Memory B cell (primary cell): ENCODE results near the gene KLC4.
"Not testable (repeated sequence)": the region's sequence is repeated elsewhere in the genome, so short reads cannot be mapped to it uniquely, and the experiment has no call there.

ENCODE experiments used
- ATAC-seq: fragments of 150-1000 bp; cut with Tn5 transposase; 2 replicates; pipeline ENCODE4 v1.10.0; 2021; ENCODE audit warnings: low read depth, mild to moderate bottlenecking, moderate library complexity
- DNase-seq, 2 donors: peaks; one replicate each; pipeline ENCODE4 v3.0.0; 2022; ENCODE audit warnings: low spot score in 2 of 2
- H3K27ac Mint-ChIP-seq: one replicate; pipeline ENCODE4 v1.8.0; 2022; ENCODE audit warnings: mild to moderate bottlenecking, moderate library complexity, mixed read lengths
- H3K27me3 Mint-ChIP-seq: one replicate; pipeline ENCODE4 v1.8.0; 2022; ENCODE audit warnings: mixed read lengths
- H3K36me3 Mint-ChIP-seq: one replicate; pipeline ENCODE4 v1.8.0; 2022; ENCODE audit warnings: mild to moderate bottlenecking, mixed read lengths
- H3K4me1 Mint-ChIP-seq: one replicate; pipeline ENCODE4 v1.8.0; 2022; ENCODE audit warnings: mixed read lengths
- H3K4me3 Mint-ChIP-seq: one replicate; pipeline ENCODE4 v1.8.0; 2022; ENCODE audit warnings: mild to moderate bottlenecking, moderate library complexity, mixed read lengths
- H3K9me3 Mint-ChIP-seq: one replicate; pipeline ENCODE4 v1.8.0; 2022; ENCODE audit warnings: mixed read lengths

KLC4 gene

GRCh38 chr6:43062818-43063217 is 3.4 kb downstream of the KLC4 start:
- no peak for ATAC-seq
- DNase-seq: no peak
- no peaks in the 10 kb centered on the region for H3K27me3 Mint-ChIP-seq
- H3K4me3 Mint-ChIP-seq: no peak overlapping the region
- no peak overlapping the region for H3K27ac Mint-ChIP-seq
- no peaks in the 10 kb centered on the region for H3K9me3 Mint-ChIP-seq
- H3K4me1 Mint-ChIP-seq: peaks cover 16% of the 10 kb centered on the region
- peaks cover 26% of the 10 kb centered on the region for H3K36me3 Mint-ChIP-seq

GRCh38 chr6:43070028-43070632 is 10.7 kb downstream of the KLC4 start:
- ATAC-seq (peak; percentile 68), DNase-seq (no peak)
- Mint-ChIP-seq H3K9me3 (no peaks in the 10 kb centered on the region), H3K27me3 (no peaks in the 10 kb centered on the region), H3K4me1 (no peaks in the 10 kb centered on the region), H3K36me3 (peaks cover 38% of the 10 kb centered on the region), H3K4me3 (no peak overlapping the region), H3K27ac (no peak overlapping the region)

- Mint-ChIP-seq H3K4me3 (no peak overlapping the region), H3K36me3 (peaks cover 28% of the 10 kb centered on the region), H3K4me1 (no peaks in the 10 kb centered on the region), H3K27me3 (peaks cover 8% of the 10 kb centered on the region), H3K27ac (no peak overlapping the region), H3K9me3 (no peaks in the 10 kb centered on the region)
- ATAC-seq: no peak
- DNase-seq: no peak
Observed at GRCh38 chr6:43074847-43075669, 15.6 kb downstream of the KLC4 start.

- DNase-seq (no peak), ATAC-seq (peak; percentile 54)
- peak within 1 kb of the TSS; percentile 38 for H3K4me3 Mint-ChIP-seq
- H3K27ac Mint-ChIP-seq: no peak within 1 kb of the TSS
- H3K36me3 Mint-ChIP-seq: peaks cover 24% of the 10 kb centered on the region
- H3K4me1 Mint-ChIP-seq: no peaks in the 10 kb centered on the region
- H3K9me3 Mint-ChIP-seq: no peaks in the 10 kb centered on the region
- peaks cover 10% of the 10 kb centered on the region for H3K27me3 Mint-ChIP-seq
Observed at GRCh38 chr6:43075670-43076463, 16.4 kb downstream of the KLC4 start, which contains the start of gene PTK7. Gene PTK7 (plus strand): TSS chr6:43076314. CDS start chr6:43076489, 175 bp downstream.

GRCh38 chr6:43076464-43077332 is 17.3 kb downstream of the KLC4 start:
- H3K36me3 Mint-ChIP-seq: peaks cover 22% of the 10 kb centered on the region
- ATAC-seq (no peak), DNase-seq (peak in 1 of 2 donors; percentile 32)
- H3K4me3 Mint-ChIP-seq: peak overlapping the region; percentile 27
- H3K27ac Mint-ChIP-seq: no peak overlapping the region
- peaks cover 10% of the 10 kb centered on the region for H3K27me3 Mint-ChIP-seq
- no peaks in the 10 kb centered on the region for H3K9me3 Mint-ChIP-seq
- no peaks in the 10 kb centered on the region for H3K4me1 Mint-ChIP-seq

- no peak for DNase-seq
- H3K27me3 Mint-ChIP-seq: peaks cover 10% of the 10 kb centered on the region
- ATAC-seq: no peak
- no peaks in the 10 kb centered on the region for H3K9me3 Mint-ChIP-seq
- no peak overlapping the region for H3K27ac Mint-ChIP-seq
- H3K4me3 Mint-ChIP-seq: no peak overlapping the region
- peaks cover 15% of the 10 kb centered on the region for H3K36me3 Mint-ChIP-seq
- H3K4me1 Mint-ChIP-seq: no peaks in the 10 kb centered on the region
Observed at GRCh38 chr6:43077333-43077809, 17.9 kb downstream of the KLC4 start.

- DNase-seq (no peak), ATAC-seq (no peak)
- no peaks in the 10 kb centered on the region for H3K9me3 Mint-ChIP-seq
- no peak overlapping the region for H3K4me3 Mint-ChIP-seq
- no peak overlapping the region for H3K27ac Mint-ChIP-seq
- peaks cover 10% of the 10 kb centered on the region for H3K27me3 Mint-ChIP-seq
- no peaks in the 10 kb centered on the region for H3K4me1 Mint-ChIP-seq
- H3K36me3 Mint-ChIP-seq: peaks cover 9% of the 10 kb centered on the region
Observed at GRCh38 chr6:43077981-43078511, 18.6 kb downstream of the KLC4 start.

GRCh38 chr6:43078691-43079090 is 19.3 kb downstream of the KLC4 start:
- H3K4me1 Mint-ChIP-seq: no peaks in the 10 kb centered on the region
- H3K4me3 Mint-ChIP-seq: no peak overlapping the region
- peaks cover 3% of the 10 kb centered on the region for H3K36me3 Mint-ChIP-seq
- no peak overlapping the region for H3K27ac Mint-ChIP-seq
- peaks cover 11% of the 10 kb centered on the region for H3K27me3 Mint-ChIP-seq
- ATAC-seq (no peak), DNase-seq (no peak)
- no peaks in the 10 kb centered on the region for H3K9me3 Mint-ChIP-seq

GRCh38 chr6:43081043-43081442 is 21.6 kb downstream of the KLC4 start:
- Mint-ChIP-seq H3K4me1 (peaks cover 2% of the 10 kb centered on the region), H3K4me3 (no peak overlapping the region), H3K9me3 (no peaks in the 10 kb centered on the region), H3K36me3 (no peaks in the 10 kb centered on the region), H3K27ac (no peak overlapping the region), H3K27me3 (peaks cover 18% of the 10 kb centered on the region)
- ATAC-seq: no peak
- DNase-seq: no peak

GRCh38 chr6:43081922-43082321 is 22.5 kb downstream of the KLC4 start:
- not testable (repeated sequence) for H3K9me3 Mint-ChIP-seq, H3K36me3 Mint-ChIP-seq, H3K27ac Mint-ChIP-seq, ATAC-seq, DNase-seq, H3K4me3 Mint-ChIP-seq, H3K4me1 Mint-ChIP-seq
- H3K27me3 Mint-ChIP-seq: peaks cover 19% of the 10 kb centered on the region

GRCh38 chr6:43082806-43083655 is 23.6 kb downstream of the KLC4 start:
- no peak overlapping the region for H3K4me3 Mint-ChIP-seq
- no peak for ATAC-seq
- no peaks in the 10 kb centered on the region for H3K9me3 Mint-ChIP-seq
- H3K36me3 Mint-ChIP-seq: no peaks in the 10 kb centered on the region
- H3K27me3 Mint-ChIP-seq: peaks cover 16% of the 10 kb centered on the region
- DNase-seq: no peak
- H3K4me1 Mint-ChIP-seq: peaks cover 5% of the 10 kb centered on the region
- H3K27ac Mint-ChIP-seq: no peak overlapping the region

- ATAC-seq: peak; percentile 70
- H3K4me1 Mint-ChIP-seq: peaks cover 5% of the 10 kb centered on the region
- no peaks in the 10 kb centered on the region for H3K36me3 Mint-ChIP-seq
- H3K9me3 Mint-ChIP-seq: no peaks in the 10 kb centered on the region
- DNase-seq: no peak
- no peak overlapping the region for H3K4me3 Mint-ChIP-seq
- peaks cover 10% of the 10 kb centered on the region for H3K27me3 Mint-ChIP-seq
- no peak overlapping the region for H3K27ac Mint-ChIP-seq
Observed at GRCh38 chr6:43086022-43086658, 26.7 kb downstream of the KLC4 start.
